GM12878 (cell line): ENCODE results near the gene UTP3. TPM values are rescaled to one million over a fixed set of nuclear protein-coding genes. Genes with fewer than 3 reads are reported as not detected.

Experiments
- ETV6 ChIP-seq, 2 experiments: fragments of 450-650 bp in 1 of 2; IDR thresholded peaks in 1 of 2; conservative IDR thresholded peaks in 1 of 2; 2 replicates each; pipeline ENCODE4 v1.6.1; 2014; ENCODE audit warnings: antibody characterized with exemption in 1 of 2, borderline replicate concordance in 1 of 2, low read depth in 1 of 2, mild to moderate bottlenecking in 1 of 2, moderate library complexity in 1 of 2
- JUNB ChIP-seq: IDR thresholded peaks from 2 replicates; pipeline ENCODE4 v1.6.1; 2016; ENCODE audit warnings: antibody characterized with exemption, mild to moderate bottlenecking
- SIN3A ChIP-seq: IDR thresholded peaks from 2 replicates; pipeline ENCODE4 v1.6.1; 2012; ENCODE audit warnings: low read depth, low read length, improper control_type of control experiment
- SPI1 ChIP-seq: IDR thresholded peaks from 2 replicates; pipeline ENCODE4 v1.6.1; 2011; ENCODE audit warnings: low read depth, mild to moderate bottlenecking, low read length, moderate library complexity, borderline replicate concordance; ENCODE audit not compliant: insufficient read depth
- SREBF2 ChIP-seq: IDR thresholded peaks from 2 replicates; pipeline ENCODE4 v1.6.1; 2012; ENCODE audit warnings: mild to moderate bottlenecking, low read length
- SRF ChIP-seq, 2 experiments: IDR thresholded peaks; 2 replicates each; pipeline ENCODE4 v1.6.1; 2011; ENCODE audit warnings: low read depth in 2 of 2, low read length in 2 of 2, mild to moderate bottlenecking in 1 of 2, moderate library complexity in 1 of 2
- STAT3 ChIP-seq: IDR thresholded peaks from 2 replicates; pipeline ENCODE4 v1.6.1; 2011; ENCODE audit warnings: low read depth, low read length, improper control_type of control experiment
- TCF12 ChIP-seq: IDR thresholded peaks from 2 replicates; pipeline ENCODE4 v1.6.1; 2011; ENCODE audit warnings: low read depth, mild to moderate bottlenecking, low read length
- YBX1 ChIP-seq: fragments of 450-650 bp; IDR thresholded peaks from 2 replicates; pipeline ENCODE4 v1.6.1; 2016; ENCODE audit warnings: antibody characterized with exemption
- ZSCAN29 ChIP-seq: fragments of 450-650 bp; IDR thresholded peaks from 2 replicates; pipeline ENCODE4 v1.6.1; 2017; ENCODE audit warnings: mild to moderate bottlenecking, moderate library complexity
- polyA plus RNA-seq, 11 experiments: library from polyadenylated mRNA; depleted of rRNA in 4 of 11; unstranded in 6 of 11; stranded (reverse) in 5 of 11; fragments of >200 nt; fragmentation: Nextera tagmentation in 4 of 11; fragmentation: Illumina TruSeq in 1 of 11; extraction: Ambion mirVana in 4 of 11; extraction: Trizol in 1 of 11; gene quantifications; 1 replicate in 1 of 11; 2 replicates in 10 of 11; pipeline versions ENCODE4 v1.2.1 to v1.2.3, GENCODE V29; 2011 to 2016; ENCODE audit warnings: inconsistent platforms in 2 of 11, missing spikeins in 2 of 11, low read depth in 1 of 11
- total RNA-seq, 4 experiments: library from RNA; depleted of rRNA in 3 of 4; stranded (reverse); fragments of >200 nt in 3 of 4; fragmentation: Illumina TruSeq in 1 of 4; extraction: Trizol in 1 of 4; gene quantifications; 2 replicates each; pipeline versions ENCODE4 v1.2.1 to v1.2.3, GENCODE V29; 2013 to 2021
- TF ChIP-seq, protein P1 (sequence below): fragments of 150-350 bp; IDR thresholded peaks from 2 replicates; pipeline ENCODE4 v1.6.1; 2016; ENCODE audit warnings: low read depth, low read length
- TF ChIP-seq, protein P2 (sequence below): fragments of 450-650 bp; IDR thresholded peaks from 2 replicates; pipeline ENCODE4 v1.6.1; 2016; ENCODE audit warnings: mild to moderate bottlenecking, moderate library complexity, borderline replicate concordance
- TF ChIP-seq, protein P3 (sequence below): fragments of 450-650 bp; IDR thresholded peaks from 2 replicates; pipeline ENCODE4 v1.6.1; 2017; ENCODE audit warnings: antibody characterized with exemption, mild to moderate bottlenecking, moderate library complexity
- TF ChIP-seq, protein P4 (sequence below): fragments of 450-650 bp; IDR thresholded peaks from 2 replicates; pipeline ENCODE4 v1.6.1; 2017; ENCODE audit warnings: mild to moderate bottlenecking

The UTP3 gene
- total and polyA plus RNA-seq, 10 of the 15 experiments (the other 5 are each of a cell fraction or from before 2014, with no cell fraction given): 15.8 to 60.7 (median 22.5) TPM

DNA sequence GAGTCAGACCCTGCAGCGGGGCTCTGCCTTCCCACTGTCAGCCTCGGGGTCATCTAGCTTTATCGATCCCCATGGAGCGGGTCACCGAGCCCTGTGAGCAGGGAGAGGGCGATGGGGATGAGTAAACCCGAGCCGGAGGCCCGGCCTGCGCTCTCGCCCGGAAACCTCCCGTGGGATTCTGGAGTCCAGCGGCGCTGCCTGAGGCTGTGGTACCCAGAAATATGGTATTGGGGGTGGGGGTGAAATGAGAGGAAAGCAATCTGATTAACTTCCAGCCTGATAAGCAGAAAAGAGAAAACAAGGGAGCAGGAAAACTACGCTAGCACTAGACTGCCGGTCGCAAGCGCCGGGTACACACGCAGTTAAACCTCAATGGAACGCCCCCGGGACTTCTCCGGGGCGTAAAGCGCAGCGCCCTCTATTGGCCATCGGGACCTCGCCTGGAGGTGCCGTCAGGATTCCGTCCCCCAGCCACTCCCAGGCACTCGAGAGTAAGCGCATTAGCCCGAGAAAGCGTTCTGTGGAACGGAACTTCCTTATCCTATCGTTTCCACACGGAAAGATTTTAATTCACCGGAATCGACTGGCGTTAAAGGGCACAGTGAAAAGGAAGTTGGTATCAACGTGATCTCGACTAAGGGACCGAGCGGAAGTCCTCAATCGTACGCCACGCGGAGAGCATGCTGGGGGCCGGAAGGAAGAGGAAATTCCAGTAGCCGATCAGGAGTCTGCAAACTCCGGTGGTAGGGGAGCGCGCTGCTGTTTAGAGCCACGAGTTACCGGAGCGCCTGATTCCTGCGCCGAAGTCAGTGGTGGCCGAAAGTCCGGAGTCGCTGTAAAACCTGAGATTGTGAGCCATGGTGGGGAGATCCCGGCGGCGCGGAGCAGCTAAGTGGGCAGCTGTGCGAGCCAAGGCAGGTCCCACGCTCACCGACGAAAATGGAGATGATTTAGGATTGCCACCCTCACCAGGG lies at the start of gene UTP3 (continued):
- TF ChIP-seq, protein P1, sequence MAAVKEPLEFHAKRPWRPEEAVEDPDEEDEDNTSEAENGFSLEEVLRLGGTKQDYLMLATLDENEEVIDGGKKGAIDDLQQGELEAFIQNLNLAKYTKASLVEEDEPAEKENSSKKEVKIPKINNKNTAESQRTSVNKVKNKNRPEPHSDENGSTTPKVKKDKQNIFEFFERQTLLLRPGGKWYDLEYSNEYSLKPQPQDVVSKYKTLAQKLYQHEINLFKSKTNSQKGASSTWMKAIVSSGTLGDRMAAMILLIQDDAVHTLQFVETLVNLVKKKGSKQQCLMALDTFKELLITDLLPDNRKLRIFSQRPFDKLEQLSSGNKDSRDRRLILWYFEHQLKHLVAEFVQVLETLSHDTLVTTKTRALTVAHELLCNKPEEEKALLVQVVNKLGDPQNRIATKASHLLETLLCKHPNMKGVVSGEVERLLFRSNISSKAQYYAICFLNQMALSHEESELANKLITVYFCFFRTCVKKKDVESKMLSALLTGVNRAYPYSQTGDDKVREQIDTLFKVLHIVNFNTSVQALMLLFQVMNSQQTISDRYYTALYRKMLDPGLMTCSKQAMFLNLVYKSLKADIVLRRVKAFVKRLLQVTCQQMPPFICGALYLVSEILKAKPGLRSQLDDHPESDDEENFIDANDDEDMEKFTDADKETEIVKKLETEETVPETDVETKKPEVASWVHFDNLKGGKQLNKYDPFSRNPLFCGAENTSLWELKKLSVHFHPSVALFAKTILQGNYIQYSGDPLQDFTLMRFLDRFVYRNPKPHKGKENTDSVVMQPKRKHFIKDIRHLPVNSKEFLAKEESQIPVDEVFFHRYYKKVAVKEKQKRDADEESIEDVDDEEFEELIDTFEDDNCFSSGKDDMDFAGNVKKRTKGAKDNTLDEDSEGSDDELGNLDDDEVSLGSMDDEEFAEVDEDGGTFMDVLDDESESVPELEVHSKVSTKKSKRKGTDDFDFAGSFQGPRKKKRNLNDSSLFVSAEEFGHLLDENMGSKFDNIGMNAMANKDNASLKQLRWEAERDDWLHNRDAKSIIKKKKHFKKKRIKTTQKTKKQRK: no peak
- TF ChIP-seq SRF (IDR thresholded peaks at IDR 0.05; ENCODE audit: low read depth in 2 of 2, low read length in 2 of 2): peak in 1 of 2 experiments; percentile 81; a peak in 2 of 4 replicates
- peak; percentile 51 for TF ChIP-seq SIN3A
- no peak for TF ChIP-seq YBX1
- peak; percentile 66 to 94; a peak in 2 of 4 replicates for TF ChIP-seq ETV6 (conservative IDR thresholded peaks at IDR 0.05 in 1 of 2, IDR thresholded peaks at IDR 0.05 in 1 of 2; ENCODE audit: borderline replicate concordance in 1 of 2, low read depth in 1 of 2)
- peak; percentile 45; the same call in 1 of the 2 replicates for TF ChIP-seq ZSCAN29
- TF ChIP-seq, protein P2, sequence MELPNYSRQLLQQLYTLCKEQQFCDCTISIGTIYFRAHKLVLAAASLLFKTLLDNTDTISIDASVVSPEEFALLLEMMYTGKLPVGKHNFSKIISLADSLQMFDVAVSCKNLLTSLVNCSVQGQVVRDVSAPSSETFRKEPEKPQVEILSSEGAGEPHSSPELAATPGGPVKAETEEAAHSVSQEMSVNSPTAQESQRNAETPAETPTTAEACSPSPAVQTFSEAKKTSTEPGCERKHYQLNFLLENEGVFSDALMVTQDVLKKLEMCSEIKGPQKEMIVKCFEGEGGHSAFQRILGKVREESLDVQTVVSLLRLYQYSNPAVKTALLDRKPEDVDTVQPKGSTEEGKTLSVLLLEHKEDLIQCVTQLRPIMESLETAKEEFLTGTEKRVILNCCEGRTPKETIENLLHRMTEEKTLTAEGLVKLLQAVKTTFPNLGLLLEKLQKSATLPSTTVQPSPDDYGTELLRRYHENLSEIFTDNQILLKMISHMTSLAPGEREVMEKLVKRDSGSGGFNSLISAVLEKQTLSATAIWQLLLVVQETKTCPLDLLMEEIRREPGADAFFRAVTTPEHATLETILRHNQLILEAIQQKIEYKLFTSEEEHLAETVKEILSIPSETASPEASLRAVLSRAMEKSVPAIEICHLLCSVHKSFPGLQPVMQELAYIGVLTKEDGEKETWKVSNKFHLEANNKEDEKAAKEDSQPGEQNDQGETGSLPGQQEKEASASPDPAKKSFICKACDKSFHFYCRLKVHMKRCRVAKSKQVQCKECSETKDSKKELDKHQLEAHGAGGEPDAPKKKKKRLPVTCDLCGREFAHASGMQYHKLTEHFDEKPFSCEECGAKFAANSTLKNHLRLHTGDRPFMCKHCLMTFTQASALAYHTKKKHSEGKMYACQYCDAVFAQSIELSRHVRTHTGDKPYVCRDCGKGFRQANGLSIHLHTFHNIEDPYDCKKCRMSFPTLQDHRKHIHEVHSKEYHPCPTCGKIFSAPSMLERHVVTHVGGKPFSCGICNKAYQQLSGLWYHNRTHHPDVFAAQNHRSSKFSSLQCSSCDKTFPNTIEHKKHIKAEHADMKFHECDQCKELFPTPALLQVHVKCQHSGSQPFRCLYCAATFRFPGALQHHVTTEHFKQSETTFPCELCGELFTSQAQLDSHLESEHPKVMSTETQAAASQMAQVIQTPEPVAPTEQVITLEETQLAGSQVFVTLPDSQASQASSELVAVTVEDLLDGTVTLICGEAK: peak; percentile 97
- TF ChIP-seq STAT3: no peak
- peak; percentile 52 for TF ChIP-seq JUNB
- TF ChIP-seq, protein P3, sequence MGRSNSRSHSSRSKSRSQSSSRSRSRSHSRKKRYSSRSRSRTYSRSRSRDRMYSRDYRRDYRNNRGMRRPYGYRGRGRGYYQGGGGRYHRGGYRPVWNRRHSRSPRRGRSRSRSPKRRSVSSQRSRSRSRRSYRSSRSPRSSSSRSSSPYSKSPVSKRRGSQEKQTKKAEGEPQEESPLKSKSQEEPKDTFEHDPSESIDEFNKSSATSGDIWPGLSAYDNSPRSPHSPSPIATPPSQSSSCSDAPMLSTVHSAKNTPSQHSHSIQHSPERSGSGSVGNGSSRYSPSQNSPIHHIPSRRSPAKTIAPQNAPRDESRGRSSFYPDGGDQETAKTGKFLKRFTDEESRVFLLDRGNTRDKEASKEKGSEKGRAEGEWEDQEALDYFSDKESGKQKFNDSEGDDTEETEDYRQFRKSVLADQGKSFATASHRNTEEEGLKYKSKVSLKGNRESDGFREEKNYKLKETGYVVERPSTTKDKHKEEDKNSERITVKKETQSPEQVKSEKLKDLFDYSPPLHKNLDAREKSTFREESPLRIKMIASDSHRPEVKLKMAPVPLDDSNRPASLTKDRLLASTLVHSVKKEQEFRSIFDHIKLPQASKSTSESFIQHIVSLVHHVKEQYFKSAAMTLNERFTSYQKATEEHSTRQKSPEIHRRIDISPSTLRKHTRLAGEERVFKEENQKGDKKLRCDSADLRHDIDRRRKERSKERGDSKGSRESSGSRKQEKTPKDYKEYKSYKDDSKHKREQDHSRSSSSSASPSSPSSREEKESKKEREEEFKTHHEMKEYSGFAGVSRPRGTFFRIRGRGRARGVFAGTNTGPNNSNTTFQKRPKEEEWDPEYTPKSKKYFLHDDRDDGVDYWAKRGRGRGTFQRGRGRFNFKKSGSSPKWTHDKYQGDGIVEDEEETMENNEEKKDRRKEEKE: no peak
- TF ChIP-seq, protein P4, sequence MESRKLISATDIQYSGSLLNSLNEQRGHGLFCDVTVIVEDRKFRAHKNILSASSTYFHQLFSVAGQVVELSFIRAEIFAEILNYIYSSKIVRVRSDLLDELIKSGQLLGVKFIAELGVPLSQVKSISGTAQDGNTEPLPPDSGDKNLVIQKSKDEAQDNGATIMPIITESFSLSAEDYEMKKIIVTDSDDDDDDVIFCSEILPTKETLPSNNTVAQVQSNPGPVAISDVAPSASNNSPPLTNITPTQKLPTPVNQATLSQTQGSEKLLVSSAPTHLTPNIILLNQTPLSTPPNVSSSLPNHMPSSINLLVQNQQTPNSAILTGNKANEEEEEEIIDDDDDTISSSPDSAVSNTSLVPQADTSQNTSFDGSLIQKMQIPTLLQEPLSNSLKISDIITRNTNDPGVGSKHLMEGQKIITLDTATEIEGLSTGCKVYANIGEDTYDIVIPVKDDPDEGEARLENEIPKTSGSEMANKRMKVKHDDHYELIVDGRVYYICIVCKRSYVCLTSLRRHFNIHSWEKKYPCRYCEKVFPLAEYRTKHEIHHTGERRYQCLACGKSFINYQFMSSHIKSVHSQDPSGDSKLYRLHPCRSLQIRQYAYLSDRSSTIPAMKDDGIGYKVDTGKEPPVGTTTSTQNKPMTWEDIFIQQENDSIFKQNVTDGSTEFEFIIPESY: no peak
- TF ChIP-seq SREBF2: no peak; the same call in 1 of the 2 replicates
- peak; percentile 36 for TF ChIP-seq TCF12
- peak; percentile 68 for TF ChIP-seq SPI1
